Ovary (tissue), 9 donors: ENCODE data around the gene UPF1. TPM values are rescaled to one million over a fixed set of nuclear protein-coding genes. Genes with fewer than 3 reads are reported as not detected.

ENCODE experiments used
- DNase-seq, 5 donors: peaks; one replicate each; pipeline ENCODE4 v3.0.0-alpha.2; 2019 to 2020
- H3K27ac ChIP-seq, 2 donors: fragments of 200-600 bp; one replicate each; pipeline versions ENCODE4 v1.5.1 to v1.8.0; 2019 to 2022
- H3K27me3 ChIP-seq: fragments of 200-600 bp; one replicate; pipeline ENCODE4 v1.8.0; 2022
- H3K36me3 ChIP-seq: fragments of 200-600 bp; sonication (generic); one replicate; pipeline ENCODE4 v1.5.1; 2019
- H3K4me1 ChIP-seq: one replicate; pipeline ENCODE4 v1.8.1; 2013; ENCODE audit warnings: mild to moderate bottlenecking, moderate library complexity; ENCODE audit not compliant: insufficient read depth
- H3K4me3 ChIP-seq: fragments of 200-600 bp; sonication (generic); one replicate; pipeline ENCODE4 v1.5.1; 2017
- H3K9me3 ChIP-seq, 2 donors: fragments of 200-600 bp in 1 of 2; sonication (generic) in 1 of 2; one replicate each; pipeline versions ENCODE4 v1.5.1 to v1.8.1; 2013 to 2019; ENCODE audit warnings: mild to moderate bottlenecking in 1 of 2, moderate library complexity in 1 of 2
- EP300 ChIP-seq: sonication (generic); formaldehyde crosslinking; IDR thresholded peaks from one replicate; pipeline ENCODE4 v1.6.1; 2017; ENCODE audit warnings: antibody characterized with exemption
- POLR2A ChIP-seq: fragments of 450-650 bp; IDR thresholded peaks from one replicate; pipeline ENCODE4 v1.6.1; 2017; ENCODE audit warnings: antibody characterized with exemption, mild to moderate bottlenecking, moderate library complexity
- WGBS, 3 donors: extraction: QIAGEN DNeasy Blood & Tissue Kit in 1 of 3; methylation state at CpG; one replicate each; pipeline versions ENCODE4 v1.1.5 to v1.1.7; 2013 to 2017; 5-methylcytosine and 5-hydroxymethylcytosine counted together
- intact Hi-C, 4 donors: fragments of 100-400 bp; cut with DNase I; formaldehyde crosslinking; loops; one replicate each; pipeline versions ENCODE4 v1.11.0 to v1.15.1; 2022 to 2023
- polyA plus RNA-seq, 2 donors: library from polyadenylated mRNA; stranded (reverse); fragments of 200-250 nt in 1 of 2; fragments of 350-450 nt in 1 of 2; fragmentation: Illumina TruSeq in 1 of 2; extraction: RNeasy Lipid Tissue Mini Kit (QIAGEN cat#74804) in 1 of 2; gene quantifications; one replicate each; pipeline ENCODE4 v1.2.3, GENCODE V29; 2013 to 2014
- total RNA-seq, 7 donors: library from RNA; depleted of rRNA in 2 of 7; stranded (reverse); fragments of >200 nt in 2 of 7; fragmentation: NEBNext Ultra II Directional in 3 of 7; extraction: Animal tissue kit (Norgen Biotek cat#: 25700) in 3 of 7; gene quantifications; one replicate each; pipeline versions ENCODE4 v1.1.0 to v1.2.4, GENCODE V29; 2016 to 2023
- TF ChIP-seq, protein P1 (sequence below), 3 donors: fragments of 450-650 bp in 2 of 3; fragments of 200-600 bp in 1 of 3; IDR thresholded peaks; one replicate each; pipeline versions ENCODE4 v1.5.1 to v1.8.0; 2016 to 2022; ENCODE audit warnings: antibody characterized with exemption in 3 of 3, mild to moderate bottlenecking in 1 of 3
- donor health status: DM: no; HTN: no; CAD: no; lungs with moderate emphysema.
- donor health status: DM: no; HTN: no; CAD: no.
- donor health status: Bipolar disorder and iron deficiency.
- donor health status: DM: yes; HTN: yes; CAD: no.
- donor health status: DM: no; HTN: no; CAD: no.
- donor health status: DM: yes; HTN: yes; CAD: no.

UPF1 gene
- total and polyA plus RNA-seq, 9 donors, result 35.4 to 89.0 (median 59.7) TPM

DNA sequence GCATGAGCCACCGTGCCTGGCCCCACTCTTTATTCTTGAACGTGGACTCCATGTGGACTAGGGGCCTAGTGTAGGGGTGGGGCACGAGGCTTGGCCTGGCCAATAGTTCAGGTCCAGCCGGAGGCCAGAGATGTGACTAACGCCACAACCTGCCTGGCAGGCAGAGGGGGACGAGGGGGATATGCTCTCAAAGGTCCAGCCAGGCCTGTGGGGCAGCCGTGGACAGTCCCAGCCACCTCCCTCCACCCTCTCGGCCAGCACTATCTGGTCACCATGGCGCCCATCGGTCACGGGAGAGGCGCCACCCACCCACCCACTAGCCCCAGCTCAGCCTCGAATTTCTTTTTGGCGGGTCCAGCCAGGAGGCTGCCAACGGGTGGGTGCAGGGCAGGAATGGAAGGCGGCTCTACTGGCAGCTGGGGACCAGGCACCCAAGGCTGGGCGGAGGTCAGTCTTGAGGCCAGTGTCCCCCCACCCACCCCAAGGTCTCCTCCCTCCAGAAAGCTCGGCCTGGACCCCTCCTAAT, 66.4 kb downstream of the UPF1 start:
- peaks cover 4% of the 10 kb centered on the region for H3K4me1 ChIP-seq
- 38 to 55% (median 38%) methylated on average over 18 of the region's 18 CpGs for whole genome bisulfite sequencing, 3 donors
- H3K9me3 ChIP-seq, result no peaks in the 10 kb centered on the region
- no peak overlapping the region for H3K27ac ChIP-seq
- TF ChIP-seq EP300, result no peak
- TF ChIP-seq, protein P1, sequence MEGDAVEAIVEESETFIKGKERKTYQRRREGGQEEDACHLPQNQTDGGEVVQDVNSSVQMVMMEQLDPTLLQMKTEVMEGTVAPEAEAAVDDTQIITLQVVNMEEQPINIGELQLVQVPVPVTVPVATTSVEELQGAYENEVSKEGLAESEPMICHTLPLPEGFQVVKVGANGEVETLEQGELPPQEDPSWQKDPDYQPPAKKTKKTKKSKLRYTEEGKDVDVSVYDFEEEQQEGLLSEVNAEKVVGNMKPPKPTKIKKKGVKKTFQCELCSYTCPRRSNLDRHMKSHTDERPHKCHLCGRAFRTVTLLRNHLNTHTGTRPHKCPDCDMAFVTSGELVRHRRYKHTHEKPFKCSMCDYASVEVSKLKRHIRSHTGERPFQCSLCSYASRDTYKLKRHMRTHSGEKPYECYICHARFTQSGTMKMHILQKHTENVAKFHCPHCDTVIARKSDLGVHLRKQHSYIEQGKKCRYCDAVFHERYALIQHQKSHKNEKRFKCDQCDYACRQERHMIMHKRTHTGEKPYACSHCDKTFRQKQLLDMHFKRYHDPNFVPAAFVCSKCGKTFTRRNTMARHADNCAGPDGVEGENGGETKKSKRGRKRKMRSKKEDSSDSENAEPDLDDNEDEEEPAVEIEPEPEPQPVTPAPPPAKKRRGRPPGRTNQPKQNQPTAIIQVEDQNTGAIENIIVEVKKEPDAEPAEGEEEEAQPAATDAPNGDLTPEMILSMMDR (IDR thresholded peaks at IDR 0.05), result no peak
- TF ChIP-seq POLR2A, result no peak
- intact Hi-C loops, result no loop called here
- H3K4me3 ChIP-seq, result no peak overlapping the region
- H3K36me3 ChIP-seq, result no peaks in the 10 kb centered on the region
- peak in 1 of 5 donors; percentile 19 for DNase-seq
- no peaks in the 10 kb centered on the region for H3K27me3 ChIP-seq

GRCh38 chr19:18898607-18899408, 67.0 kb downstream of the UPF1 start:
- Histone ChIP-seq H3K27me3 (no peaks in the 10 kb centered on the region), H3K27ac (no peak overlapping the region), H3K9me3 (no peaks in the 10 kb centered on the region), H3K36me3 (no peaks in the 10 kb centered on the region), H3K4me3 (no peak overlapping the region), H3K4me1 (peaks cover 4% of the 10 kb centered on the region)
- intact Hi-C loops, result no loop called here
- TF ChIP-seq EP300 (no peak), POLR2A (no peak)
- TF ChIP-seq, protein P1 (IDR thresholded peaks at IDR 0.05), result no peak
- no peak for DNase-seq
- WGBS, 3 donors, result 70 to 77% (median 77%) methylated on average over 18 of the region's 18 CpGs

GRCh38 chr19:18899624-18900560, 68.1 kb downstream of the UPF1 start:
- Histone ChIP-seq H3K9me3 (no peaks in the 10 kb centered on the region), H3K27ac (no peak overlapping the region), H3K4me1 (peaks cover 4% of the 10 kb centered on the region), H3K4me3 (no peak overlapping the region), H3K36me3 (no peaks in the 10 kb centered on the region), H3K27me3 (no peaks in the 10 kb centered on the region)
- DNase-seq, result no peak
- 82 to 87% (median 82%) methylated on average over 19 to 20 of the region's 20 CpGs for WGBS, 3 donors
- TF ChIP-seq, protein P1 (IDR thresholded peaks at IDR 0.05), result no peak
- TF ChIP-seq EP300, result no peak
- TF ChIP-seq POLR2A, result no peak
- intact Hi-C loops, result no loop called here

- intact Hi-C loops, result no loop called here
- no peak for DNase-seq
Observed at GRCh38 chr19:18900700-18901481, 69.1 kb downstream of the UPF1 start.

More at GRCh38 chr19:18900700-18901481, 69.1 kb downstream of the UPF1 start:
- Histone ChIP-seq H3K4me1 (peaks cover 1% of the 10 kb centered on the region), H3K9me3 (no peaks in the 10 kb centered on the region), H3K27me3 (no peaks in the 10 kb centered on the region), H3K36me3 (no peaks in the 10 kb centered on the region), H3K4me3 (no peak overlapping the region), H3K27ac (no peak overlapping the region)
- TF ChIP-seq, protein P1 (IDR thresholded peaks at IDR 0.05), result no peak
- no peak for TF ChIP-seq EP300
- no peak for TF ChIP-seq POLR2A
- WGBS, 3 donors, result 84 to 91% (median 86%) methylated on average over 17 of the region's 17 CpGs
